Ishikawa (cell line): ENCODE data around the gene RNF220.

Experiments
- RAD21 ChIP-seq: IDR thresholded peaks from 2 replicates; pipeline ENCODE4 v1.6.1; 2012; ENCODE audit warnings: low read depth
- TAF1 ChIP-seq: IDR thresholded peaks from 2 replicates; pipeline ENCODE4 v1.6.1; 2012; ENCODE audit warnings: low read depth, mild to moderate bottlenecking

- TF ChIP-seq TAF1 (no peak), RAD21 (no peak)
Observed at GRCh38 chr1:44485229-44485933, 80.3 kb downstream of the RNF220 start.
